ENCODE measurements around the gene KCNJ9.

KCNJ9 gene

DNA sequence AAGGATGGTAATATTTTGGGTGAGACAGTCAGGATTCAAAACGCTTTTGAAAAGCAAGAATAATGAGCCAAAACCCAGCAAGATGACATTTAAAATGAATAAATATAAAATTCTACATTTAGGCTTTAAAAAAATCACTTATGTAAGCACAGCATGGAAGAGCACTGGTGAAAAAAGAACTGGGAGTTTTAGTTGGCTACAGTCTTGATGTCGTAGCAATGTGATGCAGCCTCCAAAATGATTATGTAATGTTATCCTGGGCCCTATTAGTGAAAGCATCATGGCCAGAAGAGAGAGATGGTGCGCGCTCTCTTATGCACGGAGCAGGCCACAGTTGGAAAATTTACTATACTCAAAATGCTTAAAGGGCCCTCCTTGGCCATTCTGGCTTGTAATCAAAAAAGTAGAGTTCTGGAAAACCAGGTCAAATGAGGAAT is 5.1 kb downstream of the KCNJ9 start:
- no peak for TF ChIP-seq EZH2phosphoT487 (IDR thresholded peaks at IDR 0.05; ENCODE audit: borderline replicate concordance)
- TF ChIP-seq, protein P1, sequence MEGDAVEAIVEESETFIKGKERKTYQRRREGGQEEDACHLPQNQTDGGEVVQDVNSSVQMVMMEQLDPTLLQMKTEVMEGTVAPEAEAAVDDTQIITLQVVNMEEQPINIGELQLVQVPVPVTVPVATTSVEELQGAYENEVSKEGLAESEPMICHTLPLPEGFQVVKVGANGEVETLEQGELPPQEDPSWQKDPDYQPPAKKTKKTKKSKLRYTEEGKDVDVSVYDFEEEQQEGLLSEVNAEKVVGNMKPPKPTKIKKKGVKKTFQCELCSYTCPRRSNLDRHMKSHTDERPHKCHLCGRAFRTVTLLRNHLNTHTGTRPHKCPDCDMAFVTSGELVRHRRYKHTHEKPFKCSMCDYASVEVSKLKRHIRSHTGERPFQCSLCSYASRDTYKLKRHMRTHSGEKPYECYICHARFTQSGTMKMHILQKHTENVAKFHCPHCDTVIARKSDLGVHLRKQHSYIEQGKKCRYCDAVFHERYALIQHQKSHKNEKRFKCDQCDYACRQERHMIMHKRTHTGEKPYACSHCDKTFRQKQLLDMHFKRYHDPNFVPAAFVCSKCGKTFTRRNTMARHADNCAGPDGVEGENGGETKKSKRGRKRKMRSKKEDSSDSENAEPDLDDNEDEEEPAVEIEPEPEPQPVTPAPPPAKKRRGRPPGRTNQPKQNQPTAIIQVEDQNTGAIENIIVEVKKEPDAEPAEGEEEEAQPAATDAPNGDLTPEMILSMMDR (conservative IDR thresholded peaks at IDR 0.05; ENCODE audit: low read length) = no peak
- no peaks in the 10 kb centered on the region for H3K79me2 ChIP-seq (ENCODE audit: insufficient read depth, low read length)
- no peaks in the 10 kb centered on the region for H3K36me3 ChIP-seq (ENCODE audit: insufficient read depth, low read length)

DNA sequence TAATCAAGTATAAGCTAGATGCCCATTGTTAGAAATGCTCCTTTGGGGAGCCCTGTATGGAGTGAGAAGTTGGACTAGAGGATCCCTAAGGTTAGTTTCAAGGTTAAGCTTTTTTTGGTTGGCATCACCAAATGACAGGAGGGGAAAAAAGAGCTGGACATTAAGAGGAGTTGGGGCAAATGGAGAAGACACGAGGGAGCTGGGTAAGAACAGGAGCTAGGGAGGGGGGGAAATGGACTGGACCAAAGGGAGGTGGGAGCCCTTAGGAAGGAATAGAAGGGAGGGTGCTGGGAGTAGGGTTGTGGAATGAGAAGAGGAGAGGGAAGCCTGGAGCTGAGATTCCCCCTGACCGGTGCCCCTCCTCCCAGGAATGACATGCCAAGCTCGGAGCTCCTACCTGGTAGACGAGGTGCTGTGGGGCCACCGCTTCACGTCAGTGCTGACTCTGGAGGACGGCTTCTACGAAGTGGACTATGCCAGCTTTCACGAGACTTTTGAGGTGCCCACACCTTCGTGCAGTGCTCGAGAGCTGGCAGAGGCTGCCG is 5.9 kb downstream of the KCNJ9 start:
- Histone ChIP-seq H3K27me3 (ENCODE audit: insufficient read depth, low read length, poor library complexity, severe bottlenecking) (no peaks in the 10 kb centered on the region), H4K20me1 (ENCODE audit: insufficient read depth, low read length, poor library complexity, severe bottlenecking) (no peaks in the 10 kb centered on the region), H3K9ac (ENCODE audit: low read depth, low read length, poor library complexity, severe bottlenecking) (no peak overlapping the region), H3K4me2 (ENCODE audit: low read depth, low read length, poor library complexity, severe bottlenecking) (no peak overlapping the region), H3K9me3 (ENCODE audit: insufficient read depth, low read depth, low read length) (no peaks in the 10 kb centered on the region), H3K4me1 (ENCODE audit: insufficient read depth, low read length, poor library complexity, severe bottlenecking) (no peaks in the 10 kb centered on the region), H3K4me3 (ENCODE audit: low read length, poor library complexity, severe bottlenecking) (no peak overlapping the region), H2AFZ (ENCODE audit: low read length) (no peak overlapping the region), H3K79me2 (ENCODE audit: insufficient read depth, low read length) (no peaks in the 10 kb centered on the region), H3K36me3 (ENCODE audit: insufficient read depth, low read length) (peaks cover 3% of the 10 kb centered on the region; the same call in 1 of the 2 replicates), H3F3A (ENCODE audit: low read depth) (no peaks in the 10 kb centered on the region), H3K9me2 (replicated peaks; ENCODE audit: low read depth, low read length) (no peaks in the 10 kb centered on the region)
- TF ChIP-seq, protein P1 (conservative IDR thresholded peaks at IDR 0.05; ENCODE audit: low read length) = no peak
- no peak for TF ChIP-seq EZH2phosphoT487 (IDR thresholded peaks at IDR 0.05; ENCODE audit: borderline replicate concordance)

More for the DNA sequence above, 5.1 kb downstream of the KCNJ9 start:
- no peaks in the 10 kb centered on the region for H3K4me1 ChIP-seq (ENCODE audit: insufficient read depth, low read length, poor library complexity, severe bottlenecking)
- no peaks in the 10 kb centered on the region for H3K9me3 ChIP-seq (ENCODE audit: insufficient read depth, low read depth, low read length)
- no peak overlapping the region for H3K9ac ChIP-seq (ENCODE audit: low read depth, low read length, poor library complexity, severe bottlenecking)
- H3F3A ChIP-seq (ENCODE audit: low read depth) = no peaks in the 10 kb centered on the region
- H3K4me2 ChIP-seq (ENCODE audit: low read depth, low read length, poor library complexity, severe bottlenecking) = no peak overlapping the region
- no peak overlapping the region for H2AFZ ChIP-seq (ENCODE audit: low read length)
- H3K27me3 ChIP-seq (ENCODE audit: insufficient read depth, low read length, poor library complexity, severe bottlenecking) = no peaks in the 10 kb centered on the region
- no peaks in the 10 kb centered on the region for H4K20me1 ChIP-seq (ENCODE audit: insufficient read depth, low read length, poor library complexity, severe bottlenecking)
- no peaks in the 10 kb centered on the region for H3K9me2 ChIP-seq (replicated peaks; ENCODE audit: low read depth, low read length)
- no peak overlapping the region for H3K4me3 ChIP-seq (ENCODE audit: low read length, poor library complexity, severe bottlenecking)

DNA sequence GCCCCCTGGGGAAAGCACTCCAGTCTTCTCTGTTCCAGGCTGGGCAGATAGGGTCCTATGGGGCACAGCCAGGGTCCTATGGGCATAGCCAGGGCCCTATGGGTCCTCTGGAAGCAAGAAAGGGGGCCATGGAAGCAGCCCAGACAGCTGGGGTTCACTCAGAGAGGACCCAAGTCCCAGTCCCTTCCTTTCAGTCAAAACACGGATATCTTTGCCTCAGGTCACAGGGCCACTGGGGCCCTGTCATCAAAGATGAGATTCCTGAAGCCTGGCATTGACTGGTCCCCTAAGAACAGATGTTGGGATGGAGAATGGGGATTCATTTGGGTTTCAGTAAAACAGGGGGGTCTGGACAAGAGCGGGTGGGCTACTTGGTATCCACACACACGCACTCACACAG is 8.5 kb downstream of the KCNJ9 start:
- Histone ChIP-seq H3K27me3 (ENCODE audit: insufficient read depth, low read length, poor library complexity, severe bottlenecking) (no peaks in the 10 kb centered on the region), H3K4me3 (ENCODE audit: low read length, poor library complexity, severe bottlenecking) (no peak overlapping the region), H3K9me2 (replicated peaks; ENCODE audit: low read depth, low read length) (no peaks in the 10 kb centered on the region), H2AFZ (ENCODE audit: low read length) (no peak overlapping the region), H3F3A (ENCODE audit: low read depth) (no peaks in the 10 kb centered on the region), H3K4me1 (ENCODE audit: insufficient read depth, low read length, poor library complexity, severe bottlenecking) (no peaks in the 10 kb centered on the region), H3K79me2 (ENCODE audit: insufficient read depth, low read length) (no peaks in the 10 kb centered on the region), H3K9me3 (ENCODE audit: insufficient read depth, low read depth, low read length) (no peaks in the 10 kb centered on the region), H3K9ac (ENCODE audit: low read depth, low read length, poor library complexity, severe bottlenecking) (no peak overlapping the region), H3K4me2 (ENCODE audit: low read depth, low read length, poor library complexity, severe bottlenecking) (no peak overlapping the region), H4K20me1 (ENCODE audit: insufficient read depth, low read length, poor library complexity, severe bottlenecking) (no peaks in the 10 kb centered on the region), H3K36me3 (ENCODE audit: insufficient read depth, low read length) (peaks cover 3% of the 10 kb centered on the region; the same call in 1 of the 2 replicates)
- no peak for TF ChIP-seq EZH2phosphoT487 (IDR thresholded peaks at IDR 0.05; ENCODE audit: borderline replicate concordance)
- TF ChIP-seq, protein P1 (conservative IDR thresholded peaks at IDR 0.05; ENCODE audit: low read length) = no peak
